Stimulated activated CD4-positive, alpha-beta T cell treated with anti-CD3 and anti-CD28 coated beads, TNF-alpha, amount 100 ng/mL, for 4 hours (primary cell): Measurements from ENCODE around the gene KCNF1.

ENCODE experiments used
- DNase-seq, 3 experiments: peaks; one replicate each; pipeline ENCODE4 v3.0.0-alpha.2; 2020; ENCODE audit warnings: low read depth in 3 of 3

KCNF1 gene

GRCh38 chr2:10920764-10921388 lies 9.1 kb downstream of the KCNF1 start:
- no peak for DNase-seq

GRCh38 chr2:10921525-10921924 lies 9.8 kb downstream of the KCNF1 start:
- DNase-seq, result no peak

DNA sequence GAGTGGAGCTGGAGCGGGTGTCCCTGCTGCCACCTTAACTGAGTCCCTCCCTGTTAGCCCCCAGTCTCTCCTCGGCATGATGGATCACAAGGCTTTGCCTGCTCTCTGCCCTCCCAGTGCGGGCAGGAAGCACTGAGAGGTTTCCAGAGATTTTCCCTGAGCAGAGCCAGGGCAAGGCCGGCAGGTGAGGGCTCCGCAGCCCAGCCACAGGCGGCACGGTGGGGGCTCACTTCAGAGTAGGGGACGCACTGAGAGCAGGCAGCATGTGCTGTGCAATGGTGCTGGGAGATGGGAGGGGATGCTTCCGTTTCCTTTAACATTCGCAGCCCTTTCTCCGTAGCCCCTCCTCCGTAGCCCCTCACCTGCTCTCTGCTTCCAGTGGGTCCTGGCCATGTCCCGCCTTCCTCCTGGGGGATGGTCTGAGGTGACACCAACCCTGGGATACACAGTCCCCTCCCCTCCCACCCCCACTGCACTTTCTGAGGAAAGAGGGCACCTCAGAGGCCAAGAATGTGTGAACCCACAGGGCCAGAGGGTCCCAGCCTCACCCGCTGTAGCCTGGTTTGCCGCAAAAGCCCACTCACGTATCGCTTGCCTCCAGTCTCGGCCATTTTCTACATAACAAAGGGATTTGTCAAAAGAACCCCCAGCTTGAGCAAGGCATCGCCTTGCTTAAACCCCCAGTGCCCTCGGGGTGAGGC lies 10.7 kb downstream of the KCNF1 start:
- no peak for DNase-seq

- no peak for DNase-seq
Measured at GRCh38 chr2:10923008-10923375, 11.3 kb downstream of the KCNF1 start.

GRCh38 chr2:10923965-10924364 lies 12.2 kb downstream of the KCNF1 start:
- DNase-seq, result no peak

- no peak for DNase-seq
Measured at GRCh38 chr2:10924441-10924840, 12.7 kb downstream of the KCNF1 start.

GRCh38 chr2:10924859-10925258 lies 13.1 kb downstream of the KCNF1 start:
- no peak for DNase-seq

DNA sequence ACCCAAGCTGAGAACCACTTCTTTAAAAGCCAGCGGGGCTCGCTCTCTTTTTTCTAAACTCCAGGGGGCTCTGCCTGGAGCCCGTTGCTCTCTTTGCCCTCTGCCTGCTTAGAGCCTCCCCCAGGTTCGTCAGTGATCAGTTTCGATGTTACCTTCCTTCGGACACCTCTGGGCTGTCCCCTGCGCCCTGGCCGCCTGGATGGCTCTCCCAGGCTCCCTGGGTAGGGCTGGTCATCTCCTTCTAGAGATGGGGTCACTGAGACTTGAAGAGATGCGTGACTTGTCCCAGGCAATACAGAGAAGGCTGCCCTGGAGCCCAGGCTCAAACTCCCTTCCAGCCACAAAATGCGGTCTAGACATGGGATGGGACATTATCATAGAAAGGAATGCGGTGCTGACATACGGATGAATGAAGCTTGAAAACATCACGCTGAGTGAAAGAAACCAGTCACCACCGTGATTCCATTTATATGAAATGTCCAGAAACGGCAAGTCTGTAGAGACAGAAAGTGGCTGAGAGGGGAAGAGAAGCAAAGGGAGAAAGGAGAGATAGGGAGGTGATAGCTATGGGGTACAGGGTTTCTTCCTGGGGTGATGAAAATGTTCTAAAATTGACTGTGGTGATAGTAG lies 14.6 kb downstream of the KCNF1 start:
- DNase-seq, result no peak

DNA sequence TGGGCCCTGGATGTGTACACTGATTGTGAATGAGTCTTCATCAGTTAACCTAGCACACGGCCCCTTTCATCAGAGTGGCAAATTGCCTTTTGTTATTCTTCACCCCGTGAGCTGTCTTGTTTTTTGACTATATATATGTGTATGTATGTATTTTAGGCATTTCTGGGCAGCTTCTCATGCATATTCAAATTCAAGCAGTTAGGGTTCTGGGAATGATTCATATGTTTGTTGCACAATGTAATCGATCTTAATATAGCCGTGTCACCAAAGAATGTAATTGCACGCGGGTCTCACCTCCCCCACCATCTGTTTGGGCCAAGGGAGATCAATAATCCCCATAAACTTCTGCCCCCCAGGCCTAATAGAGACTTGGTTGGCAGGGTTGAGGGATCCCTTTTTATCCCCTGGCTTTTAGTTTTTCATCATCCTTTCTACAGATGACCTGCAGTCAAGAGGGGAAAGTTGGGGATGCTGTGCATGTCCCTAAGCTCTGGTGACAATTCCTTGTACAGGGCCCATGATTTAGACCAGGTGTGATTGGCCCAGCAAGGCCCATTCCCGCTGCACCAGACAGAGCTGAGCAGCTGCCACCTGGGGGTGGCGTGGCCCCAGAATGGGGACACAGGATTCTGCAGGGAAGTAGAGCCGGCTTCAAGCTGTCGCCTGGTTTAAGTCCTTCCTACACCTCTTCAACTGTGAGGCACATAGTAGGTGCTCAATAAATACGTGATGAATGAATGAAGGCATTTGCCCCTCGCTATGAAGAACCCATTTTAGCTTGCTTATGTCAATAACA lies 19.2 kb downstream of the KCNF1 start:
- DNase-seq, result no peak

DNA sequence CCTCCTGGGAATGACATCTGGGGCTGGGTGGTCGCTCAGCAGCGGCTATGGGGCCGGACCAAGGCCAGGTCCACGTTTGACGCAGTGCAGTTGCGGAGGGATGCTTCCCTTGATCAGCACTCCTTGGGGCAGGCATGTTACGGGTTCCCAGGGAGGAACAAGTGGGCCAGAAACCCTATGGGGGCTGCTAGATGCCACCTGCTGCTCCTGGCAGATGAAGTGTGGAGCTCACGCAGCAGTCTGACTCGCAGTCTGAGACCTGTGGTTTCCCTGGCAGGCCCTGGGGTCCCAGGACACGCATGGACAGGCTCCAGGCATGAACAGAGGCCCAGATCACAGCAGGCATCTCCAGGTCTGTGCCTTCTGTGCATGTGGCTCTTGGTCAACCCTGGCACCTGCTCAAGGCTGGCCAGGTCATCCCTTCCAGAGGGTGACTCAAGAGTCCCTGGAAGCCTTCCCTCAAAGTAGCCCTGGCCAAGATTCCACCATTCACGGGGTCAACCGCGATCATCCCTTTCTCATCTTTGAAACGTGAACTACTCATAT lies 20.0 kb downstream of the KCNF1 start:
- DNase-seq, result no peak

GRCh38 chr2:10932345-10933151 lies 20.8 kb downstream of the KCNF1 start:
- DNase-seq, result no peak

GRCh38 chr2:10933700-10934225 lies 22.0 kb downstream of the KCNF1 start:
- no peak for DNase-seq

DNA sequence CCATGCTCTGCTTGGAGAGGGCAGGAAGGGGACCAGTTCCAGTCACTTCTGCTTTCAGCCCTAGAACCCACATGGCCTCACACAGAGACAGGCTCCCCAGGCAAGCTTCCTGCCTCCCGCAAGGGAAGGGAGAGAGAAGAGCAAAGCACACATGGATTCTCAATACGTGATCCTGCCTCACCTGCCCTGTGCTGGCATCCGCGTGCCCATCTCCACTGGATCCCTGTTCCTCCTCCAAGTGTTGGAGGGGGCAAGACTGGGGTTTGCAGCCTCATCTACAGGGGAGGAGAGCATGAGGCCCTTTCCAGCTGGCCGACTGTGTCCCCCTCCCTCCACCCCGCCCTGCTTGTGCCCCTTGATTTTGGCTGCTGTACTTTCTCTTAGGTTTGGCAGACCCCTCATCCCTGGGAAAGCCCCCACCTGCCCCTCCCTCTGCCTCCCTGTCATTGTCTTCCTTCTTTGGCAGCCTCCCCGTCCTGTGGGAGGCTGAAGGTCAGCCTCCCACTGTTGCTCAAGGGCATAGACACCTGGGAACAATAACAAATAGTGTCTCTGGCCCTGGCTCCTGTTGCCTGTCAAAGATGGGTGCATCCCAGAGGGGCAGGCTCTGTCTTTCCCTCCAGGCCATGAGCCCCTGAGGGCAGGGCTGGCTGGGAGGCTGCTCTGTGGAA lies 22.7 kb downstream of the KCNF1 start:
- DNase-seq, result no peak

- no peak for DNase-seq
Measured at GRCh38 chr2:10934979-10935350, 23.2 kb downstream of the KCNF1 start.

GRCh38 chr2:10935366-10935918 lies 23.7 kb downstream of the KCNF1 start:
- no peak for DNase-seq

DNA sequence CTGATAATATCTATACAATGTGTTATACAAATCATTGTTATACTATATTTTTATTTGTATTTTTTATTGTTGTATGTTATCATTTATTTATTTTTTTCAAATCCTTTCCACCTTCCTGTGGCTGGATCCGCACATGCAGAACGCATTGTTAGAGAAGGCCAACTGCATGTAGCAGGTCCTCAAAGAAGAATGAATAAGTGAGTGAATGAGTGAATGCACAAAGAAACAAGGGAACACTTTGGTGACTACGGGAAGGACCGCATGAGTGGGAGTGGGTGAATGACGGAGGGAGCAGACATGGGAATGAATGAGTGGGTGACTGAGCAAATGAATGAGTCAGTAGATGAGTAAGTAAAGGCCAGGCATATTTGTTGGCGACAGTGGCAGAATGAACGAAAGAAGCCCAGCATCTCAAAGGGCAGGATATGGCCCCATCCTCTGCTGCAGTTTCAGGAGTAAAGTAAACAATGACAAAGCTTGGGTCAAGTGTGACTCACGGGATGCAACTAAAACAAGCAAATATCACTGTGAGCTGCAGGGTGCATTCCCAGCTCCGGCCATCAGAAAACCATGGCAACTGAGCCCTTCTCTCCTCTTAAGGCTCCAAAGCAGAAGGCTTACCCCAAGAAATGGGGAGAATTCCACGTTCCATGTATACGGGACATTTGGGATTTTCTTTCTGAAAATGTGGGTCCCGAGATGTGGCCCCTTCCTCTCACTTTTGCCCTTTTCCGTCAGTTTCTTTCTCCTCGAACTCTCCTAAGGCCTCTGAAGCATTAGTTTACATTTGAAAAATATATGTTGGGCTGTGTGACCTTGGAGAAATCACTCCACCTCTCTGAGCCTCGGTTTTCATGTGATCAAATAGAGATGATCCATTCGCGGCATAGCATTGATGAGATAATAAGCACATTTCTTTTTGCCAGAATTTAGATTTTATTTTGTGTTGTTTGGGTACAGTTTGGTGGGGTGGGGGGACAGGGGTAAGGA lies 24.5 kb downstream of the KCNF1 start:
- DNase-seq, result no peak

DNA sequence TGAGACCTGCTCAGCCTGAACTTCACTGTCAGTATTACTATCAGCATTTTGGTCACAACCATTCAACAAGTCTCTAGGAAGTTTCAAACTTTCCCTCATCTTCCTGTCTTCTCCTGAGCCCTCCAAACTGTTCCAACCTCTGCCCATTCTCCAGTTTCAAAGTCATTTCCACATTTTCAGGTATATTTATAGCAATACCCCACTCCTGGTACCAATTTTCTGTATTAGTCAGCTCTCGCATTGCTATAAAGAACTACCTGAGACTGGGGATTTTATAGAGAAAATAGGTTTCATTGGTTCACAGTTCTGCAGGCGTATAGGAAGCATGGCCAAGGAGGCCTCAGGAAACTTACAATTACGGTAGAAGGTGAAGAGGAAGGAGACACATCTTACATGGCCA lies 27.3 kb downstream of the KCNF1 start:
- DNase-seq, result no peak

DNA sequence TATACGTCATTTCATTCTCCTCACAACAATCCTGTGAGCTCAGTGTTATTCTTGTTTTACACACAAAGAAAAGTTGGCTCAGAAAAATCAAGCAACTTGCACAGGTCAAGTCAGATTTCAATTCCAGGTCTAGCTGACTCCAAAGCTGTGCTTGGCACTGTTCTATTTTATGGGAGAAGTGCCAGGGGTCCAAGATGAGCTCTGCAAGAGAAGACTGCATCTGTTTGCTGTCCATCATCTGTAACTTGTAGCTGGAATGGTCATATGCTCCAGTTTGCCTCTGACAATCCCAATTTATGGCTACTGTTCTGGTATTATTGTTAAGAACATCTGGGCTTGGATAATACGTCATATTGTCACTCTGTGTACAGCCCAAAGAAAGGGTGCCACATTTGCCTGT lies 28.9 kb downstream of the KCNF1 start:
- no peak for DNase-seq

DNA sequence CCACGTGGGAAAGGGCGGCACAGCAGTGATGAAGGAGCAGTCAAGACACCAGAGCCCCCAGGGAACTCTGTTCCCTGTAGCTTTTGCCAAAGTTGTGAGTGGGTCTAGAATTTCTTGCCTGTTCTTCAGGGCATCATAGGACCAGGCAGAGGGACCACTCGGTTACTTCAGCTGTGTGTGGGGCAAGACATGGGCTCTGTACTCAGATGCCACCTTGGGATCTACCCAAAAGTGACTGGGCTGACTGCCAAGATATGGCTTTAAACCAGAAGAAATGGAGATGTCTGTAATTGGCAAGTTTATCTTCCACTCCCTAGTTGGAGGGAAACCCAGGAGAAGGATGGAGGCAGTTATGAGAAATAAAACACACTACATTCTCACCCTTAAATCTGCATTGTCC lies 29.6 kb downstream of the KCNF1 start:
- DNase-seq, result no peak
